ENCODE results near the gene RENBP.

Gene RENBP

DNA sequence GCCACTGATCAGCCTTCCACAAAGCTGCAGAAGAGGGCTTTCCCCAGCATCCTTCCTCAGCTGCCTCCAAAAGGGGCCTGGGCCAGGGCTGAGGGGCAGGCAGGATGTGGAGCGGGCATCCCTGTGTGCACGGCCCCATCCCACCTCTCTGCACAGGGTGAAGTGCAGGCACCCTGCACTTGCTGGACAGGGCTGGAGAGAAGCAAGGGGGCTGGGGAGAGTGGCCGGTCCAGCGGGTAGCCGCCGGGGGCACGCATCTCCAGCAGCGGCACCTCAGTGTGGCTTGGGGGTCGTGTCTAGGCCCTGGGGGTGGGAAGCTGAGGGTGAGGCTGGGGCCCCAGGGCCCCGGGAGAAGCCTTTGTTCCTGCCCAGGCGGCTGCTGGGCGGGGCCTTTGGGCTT, 37.0 kb downstream of the RENBP start:
- H3K4me1 ChIP-seq (ENCODE audit: control insufficient read depth, insufficient read depth, low read length): no peaks in the 10 kb centered on the region
- no peaks in the 10 kb centered on the region for H3K27me3 ChIP-seq (ENCODE audit: control insufficient read depth, insufficient read depth, low read length, poor library complexity, severe bottlenecking)
- H3K36me3 ChIP-seq (ENCODE audit: control insufficient read depth, insufficient read depth, low read length): no peaks in the 10 kb centered on the region
- H3K4me3 ChIP-seq (ENCODE audit: insufficient read depth, low read depth, low read length): no peak overlapping the region
- H3K9me3 ChIP-seq (ENCODE audit: control insufficient read depth, low read length): no peaks in the 10 kb centered on the region
- no peak overlapping the region for H3K27ac ChIP-seq (ENCODE audit: insufficient read depth, low read depth, low read length, poor library complexity, severe bottlenecking)
- 91 to 94% methylated on average over 12 of the region's 12 CpGs for WGBS, 2 experiments

DNA sequence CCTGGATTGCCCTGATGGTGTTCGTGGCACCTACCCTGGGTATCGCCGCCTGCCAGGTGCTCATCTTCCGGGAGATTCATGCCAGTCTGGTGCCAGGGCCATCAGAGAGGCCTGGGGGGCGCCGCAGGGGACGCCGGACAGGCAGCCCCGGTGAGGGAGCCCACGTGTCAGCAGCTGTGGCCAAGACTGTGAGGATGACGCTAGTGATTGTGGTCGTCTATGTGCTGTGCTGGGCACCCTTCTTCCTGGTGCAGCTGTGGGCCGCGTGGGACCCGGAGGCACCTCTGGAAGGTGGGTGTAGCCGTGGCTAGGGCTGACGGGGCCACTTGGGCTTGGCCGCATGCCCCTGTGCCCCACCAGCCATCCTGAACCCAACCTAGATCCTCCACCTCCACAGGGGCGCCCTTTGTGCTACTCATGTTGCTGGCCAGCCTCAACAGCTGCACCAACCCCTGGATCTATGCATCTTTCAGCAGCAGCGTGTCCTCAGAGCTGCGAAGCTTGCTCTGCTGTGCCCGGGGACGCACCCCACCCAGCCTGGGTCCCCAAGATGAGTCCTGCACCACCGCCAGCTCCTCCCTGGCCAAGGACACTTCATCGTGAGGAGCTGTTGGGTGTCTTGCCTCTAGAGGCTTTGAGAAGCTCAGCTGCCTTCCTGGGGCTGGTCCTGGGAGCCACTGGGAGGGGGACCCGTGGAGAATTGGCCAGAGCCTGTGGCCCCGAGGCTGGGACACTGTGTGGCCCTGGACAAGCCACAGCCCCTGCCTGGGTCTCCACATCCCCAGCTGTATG, 38.1 kb downstream of the RENBP start:
- 93 to 94% methylated on average over 27 of the region's 27 CpGs for WGBS, 2 experiments
- Histone ChIP-seq H3K4me1 (ENCODE audit: control insufficient read depth, insufficient read depth, low read length) (no peaks in the 10 kb centered on the region), H3K9me3 (ENCODE audit: control insufficient read depth, low read length) (no peaks in the 10 kb centered on the region), H3K27ac (ENCODE audit: insufficient read depth, low read depth, low read length, poor library complexity, severe bottlenecking) (no peak overlapping the region), H3K36me3 (ENCODE audit: control insufficient read depth, insufficient read depth, low read length) (no peaks in the 10 kb centered on the region), H3K27me3 (ENCODE audit: control insufficient read depth, insufficient read depth, low read length, poor library complexity, severe bottlenecking) (no peaks in the 10 kb centered on the region), H3K4me3 (ENCODE audit: insufficient read depth, low read depth, low read length) (no peak overlapping the region)

DNA sequence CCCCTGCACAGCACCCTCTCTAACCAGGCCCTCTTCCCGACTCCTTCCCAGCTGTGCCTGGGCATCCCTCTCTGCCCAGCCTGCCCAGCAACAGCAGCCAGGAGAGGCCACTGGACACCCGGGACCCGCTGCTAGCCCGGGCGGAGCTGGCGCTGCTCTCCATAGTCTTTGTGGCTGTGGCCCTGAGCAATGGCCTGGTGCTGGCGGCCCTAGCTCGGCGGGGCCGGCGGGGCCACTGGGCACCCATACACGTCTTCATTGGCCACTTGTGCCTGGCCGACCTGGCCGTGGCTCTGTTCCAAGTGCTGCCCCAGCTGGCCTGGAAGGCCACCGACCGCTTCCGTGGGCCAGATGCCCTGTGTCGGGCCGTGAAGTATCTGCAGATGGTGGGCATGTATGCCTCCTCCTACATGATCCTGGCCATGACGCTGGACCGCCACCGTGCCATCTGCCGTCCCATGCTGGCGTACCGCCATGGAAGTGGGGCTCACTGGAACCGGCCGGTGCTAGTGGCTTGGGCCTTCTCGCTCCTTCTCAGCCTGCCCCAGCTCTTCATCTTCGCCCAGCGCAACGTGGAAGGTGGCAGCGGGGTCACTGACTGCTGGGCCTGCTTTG, 38.9 kb downstream of the RENBP start:
- Histone ChIP-seq H3K9me3 (ENCODE audit: control insufficient read depth, low read length) (no peaks in the 10 kb centered on the region), H3K4me3 (ENCODE audit: insufficient read depth, low read depth, low read length) (no peak overlapping the region), H3K4me1 (ENCODE audit: control insufficient read depth, insufficient read depth, low read length) (no peaks in the 10 kb centered on the region), H3K36me3 (ENCODE audit: control insufficient read depth, insufficient read depth, low read length) (no peaks in the 10 kb centered on the region), H3K27me3 (ENCODE audit: control insufficient read depth, insufficient read depth, low read length, poor library complexity, severe bottlenecking) (no peaks in the 10 kb centered on the region), H3K27ac (ENCODE audit: insufficient read depth, low read depth, low read length, poor library complexity, severe bottlenecking) (no peak overlapping the region)
- 95 to 97% methylated on average over 32 of the region's 32 CpGs for WGBS, 2 experiments

GRCh38 chrX:153903991-153904957, 40.2 kb downstream of the RENBP start, which contains the start of gene AVPR2:
AVPR2 (plus strand) TSS chrX:153904673; CDS start chrX:153905146, 473 bp downstream.
- Histone ChIP-seq H3K4me1 (ENCODE audit: control insufficient read depth, insufficient read depth, low read length) (no peaks in the 10 kb centered on the region), H3K4me3 (ENCODE audit: insufficient read depth, low read depth, low read length) (no peak within 1 kb of the TSS), H3K9me3 (ENCODE audit: control insufficient read depth, low read length) (no peaks in the 10 kb centered on the region), H3K36me3 (ENCODE audit: control insufficient read depth, insufficient read depth, low read length) (no peaks in the 10 kb centered on the region), H3K27me3 (ENCODE audit: control insufficient read depth, insufficient read depth, low read length, poor library complexity, severe bottlenecking) (no peaks in the 10 kb centered on the region), H3K27ac (ENCODE audit: insufficient read depth, low read depth, low read length, poor library complexity, severe bottlenecking) (no peak within 1 kb of the TSS)
- WGBS, 2 experiments: 73 to 77% methylated on average over 24 to 26 of the region's 26 CpGs

GRCh38 chrX:153903238-153903980, 41.0 kb downstream of the RENBP start:
- H3K36me3 ChIP-seq (ENCODE audit: control insufficient read depth, insufficient read depth, low read length): no peaks in the 10 kb centered on the region
- H3K4me3 ChIP-seq (ENCODE audit: insufficient read depth, low read depth, low read length): no peak overlapping the region
- no peaks in the 10 kb centered on the region for H3K4me1 ChIP-seq (ENCODE audit: control insufficient read depth, insufficient read depth, low read length)
- H3K27me3 ChIP-seq (ENCODE audit: control insufficient read depth, insufficient read depth, low read length, poor library complexity, severe bottlenecking): no peaks in the 10 kb centered on the region
- H3K27ac ChIP-seq (ENCODE audit: insufficient read depth, low read depth, low read length, poor library complexity, severe bottlenecking): no peak overlapping the region
- 83 to 86% methylated on average over 18 of the region's 18 CpGs for WGBS, 2 experiments
- no peaks in the 10 kb centered on the region for H3K9me3 ChIP-seq (ENCODE audit: control insufficient read depth, low read length)

DNA sequence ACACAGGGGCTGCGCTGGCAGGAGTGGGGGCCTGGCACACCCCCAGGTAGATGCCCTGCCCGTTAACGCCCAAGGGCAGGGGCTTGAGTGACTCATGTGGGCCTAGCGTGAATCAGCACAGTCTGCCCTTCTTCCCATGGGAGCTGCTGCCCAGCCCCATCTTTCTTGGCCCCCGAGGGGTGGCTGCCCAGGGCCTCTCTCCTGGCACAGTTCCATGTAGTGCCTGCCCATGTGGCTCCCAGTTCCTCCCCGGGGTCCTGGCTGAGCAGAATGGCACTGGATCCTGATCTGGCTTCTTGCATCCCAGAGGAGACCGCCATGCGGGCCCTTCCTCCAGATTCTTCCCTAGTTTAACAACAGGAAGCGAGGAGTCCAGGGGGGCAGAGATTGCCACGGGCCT, 42.1 kb downstream of the RENBP start:
- Histone ChIP-seq H3K27me3 (ENCODE audit: control insufficient read depth, insufficient read depth, low read length, poor library complexity, severe bottlenecking) (no peaks in the 10 kb centered on the region), H3K4me1 (ENCODE audit: control insufficient read depth, insufficient read depth, low read length) (no peaks in the 10 kb centered on the region), H3K4me3 (ENCODE audit: insufficient read depth, low read depth, low read length) (no peak overlapping the region), H3K27ac (ENCODE audit: insufficient read depth, low read depth, low read length, poor library complexity, severe bottlenecking) (no peak overlapping the region), H3K36me3 (ENCODE audit: control insufficient read depth, insufficient read depth, low read length) (no peaks in the 10 kb centered on the region), H3K9me3 (ENCODE audit: control insufficient read depth, low read length) (no peaks in the 10 kb centered on the region)
- 87 to 89% methylated on average over 10 of the region's 10 CpGs for WGBS, 2 experiments

GRCh38 chrX:153901753-153902140, 42.7 kb downstream of the RENBP start:
- WGBS, 2 experiments: 72 to 75% methylated on average over 8 of the region's 8 CpGs
- no peak overlapping the region for H3K27ac ChIP-seq (ENCODE audit: insufficient read depth, low read depth, low read length, poor library complexity, severe bottlenecking)
- no peaks in the 10 kb centered on the region for H3K27me3 ChIP-seq (ENCODE audit: control insufficient read depth, insufficient read depth, low read length, poor library complexity, severe bottlenecking)
- no peaks in the 10 kb centered on the region for H3K36me3 ChIP-seq (ENCODE audit: control insufficient read depth, insufficient read depth, low read length)
- no peaks in the 10 kb centered on the region for H3K9me3 ChIP-seq (ENCODE audit: control insufficient read depth, low read length)
- H3K4me1 ChIP-seq (ENCODE audit: control insufficient read depth, insufficient read depth, low read length): no peaks in the 10 kb centered on the region
- no peak overlapping the region for H3K4me3 ChIP-seq (ENCODE audit: insufficient read depth, low read depth, low read length)

DNA sequence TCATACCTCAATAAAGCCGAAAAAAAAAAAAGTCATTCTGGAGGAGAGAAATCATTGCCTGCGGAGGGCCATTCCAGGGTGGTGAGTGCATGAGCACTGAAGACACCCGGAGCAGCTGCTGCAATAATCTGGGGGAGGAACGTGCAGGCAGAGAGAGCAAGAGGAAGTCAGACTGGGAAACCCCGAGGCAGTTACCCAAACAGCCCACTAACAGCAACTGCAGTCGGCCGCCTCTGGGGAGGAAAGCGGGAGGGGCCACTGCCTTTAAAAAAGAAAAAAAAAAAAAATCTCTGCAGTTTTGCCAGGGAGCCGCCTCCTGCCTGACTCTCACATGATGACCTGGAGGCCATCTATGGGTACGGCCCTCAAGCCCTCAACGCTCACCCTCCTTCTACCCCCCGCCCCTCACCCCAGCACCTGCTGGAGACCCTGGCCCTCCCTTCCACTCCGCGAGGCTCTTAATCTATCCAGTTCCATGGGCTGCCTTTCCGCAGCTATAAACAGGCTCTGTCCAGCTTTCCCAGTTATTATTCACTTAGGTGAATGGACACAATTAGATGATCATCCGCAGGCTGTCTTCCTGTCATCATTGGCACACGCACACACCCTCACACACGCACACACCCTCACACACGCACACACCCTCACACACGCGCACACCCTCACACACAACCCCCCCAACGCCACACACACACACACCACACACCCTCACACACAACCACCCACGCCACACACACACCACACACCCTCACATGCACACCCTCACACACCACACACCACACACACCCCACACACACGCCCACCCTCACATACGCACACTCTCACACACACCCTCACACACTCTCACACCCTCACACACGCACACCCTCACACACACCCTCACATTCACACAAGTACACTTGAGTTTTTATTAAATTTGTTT, 43.4 kb downstream of the RENBP start:
- no peaks in the 10 kb centered on the region for H3K4me1 ChIP-seq (ENCODE audit: control insufficient read depth, insufficient read depth, low read length)
- 62 to 64% methylated on average over 26 of the region's 26 CpGs for WGBS, 2 experiments
- no peaks in the 10 kb centered on the region for H3K9me3 ChIP-seq (ENCODE audit: control insufficient read depth, low read length)
- H3K27me3 ChIP-seq (ENCODE audit: control insufficient read depth, insufficient read depth, low read length, poor library complexity, severe bottlenecking): no peaks in the 10 kb centered on the region
- no peaks in the 10 kb centered on the region for H3K36me3 ChIP-seq (ENCODE audit: control insufficient read depth, insufficient read depth, low read length)
- no peak overlapping the region for H3K4me3 ChIP-seq (ENCODE audit: insufficient read depth, low read depth, low read length)
- no peak overlapping the region for H3K27ac ChIP-seq (ENCODE audit: insufficient read depth, low read depth, low read length, poor library complexity, severe bottlenecking)

DNA sequence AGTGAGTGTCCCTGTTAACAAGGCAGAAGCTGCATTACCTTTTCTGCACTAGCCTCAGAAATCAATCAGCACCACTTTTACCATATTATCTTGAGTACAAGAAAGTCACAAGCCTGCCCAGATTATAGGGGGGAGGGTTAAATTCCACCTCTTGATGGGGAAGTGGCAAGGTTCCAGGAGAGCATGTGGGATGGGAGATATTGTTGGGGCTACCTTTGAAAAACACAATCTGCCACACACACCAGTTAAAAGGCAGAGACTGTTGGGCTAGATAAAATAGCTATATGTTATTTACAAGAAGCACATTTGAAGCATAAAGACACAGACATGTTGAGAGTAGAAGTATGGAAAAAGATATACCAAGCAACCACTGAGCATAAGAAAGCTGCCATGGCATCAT, 46.5 kb downstream of the RENBP start:
- Histone ChIP-seq H3K36me3 (ENCODE audit: control insufficient read depth, insufficient read depth, low read length) (no peaks in the 10 kb centered on the region), H3K27me3 (ENCODE audit: control insufficient read depth, insufficient read depth, low read length, poor library complexity, severe bottlenecking) (no peaks in the 10 kb centered on the region), H3K27ac (ENCODE audit: insufficient read depth, low read depth, low read length, poor library complexity, severe bottlenecking) (no peak overlapping the region), H3K4me3 (ENCODE audit: insufficient read depth, low read depth, low read length) (no peak overlapping the region), H3K9me3 (ENCODE audit: control insufficient read depth, low read length) (no peaks in the 10 kb centered on the region), H3K4me1 (ENCODE audit: control insufficient read depth, insufficient read depth, low read length) (no peaks in the 10 kb centered on the region)

Data from ectodermal cell (in vitro differentiated cells).